ENCODE data around the gene SPARCL1.

- TF ChIP-seq CTCF (IDR thresholded peaks at IDR 0.05) (no peak), ZFX (IDR thresholded peaks at IDR 0.05; ENCODE audit: borderline replicate concordance) (no peak)
Observed at GRCh38 chr4:87542734-87543312, 13.6 kb upstream of the SPARCL1 start.

Measured in 22Rv1 (cell line).